Measurements from ENCODE around the gene RIPOR2. TPM values are rescaled to one million over a fixed set of nuclear protein-coding genes. Genes with fewer than 3 reads are reported as not detected.
A peak's percentile ranks its signal among the peaks of the same experiment; 100 is the strongest.

Gene RIPOR2
- polyA plus RNA-seq, 3 donors = 154 to 181 (median 179) TPM

GRCh38 chr6:24924580-24925356 lies 11.0 kb downstream of the RIPOR2 start:
- Histone ChIP-seq H4K20me1 (ENCODE audit: insufficient read depth, low read length) (peaks cover 99% of the 10 kb centered on the region), H3K9ac (ENCODE audit: insufficient read depth, low read length, poor library complexity, severe bottlenecking) (no peak overlapping the region), H3K4me3 (replicated peaks in 1 of 3; ENCODE audit: low read depth in 2 of 3, low read length in 3 of 3) (peak overlapping the region in 1 of 3 experiments; percentile 46), H2AFZ (ENCODE audit: insufficient read depth, low read depth, low read length, poor library complexity, severe bottlenecking) (no peak overlapping the region), H3K9me3 (replicated peaks in 1 of 2; ENCODE audit: control insufficient read depth in 1 of 2, insufficient read depth in 1 of 2, low read length in 2 of 2) (no peaks in the 10 kb centered on the region), H3K27me3 (ENCODE audit: control insufficient read depth in 2 of 2, insufficient read depth in 2 of 2, low read length in 2 of 2) (no peaks in the 10 kb centered on the region), H3K27ac (ENCODE audit: low read depth in 1 of 2, low read length in 2 of 2) (peak overlapping the region; percentile 61 to 80), H3K4me1 (ENCODE audit: control insufficient read depth in 1 of 2, insufficient read depth in 2 of 2, low read length in 2 of 2) (peaks cover 91 to 100% of the 10 kb centered on the region in 2 donors), H3K36me3 (replicated peaks in 1 of 2; ENCODE audit: control insufficient read depth in 1 of 2, insufficient read depth in 2 of 2, low read length in 2 of 2) (peaks cover 14 to 56% of the 10 kb centered on the region in 2 donors), H3K4me2 (replicated peaks; ENCODE audit: extremely low read depth, low read length, poor library complexity, severe bottlenecking) (peak overlapping the region; percentile 61), H3K79me2 (ENCODE audit: insufficient read depth, low read length) (peaks cover 100% of the 10 kb centered on the region)
- H3K27ac Mint-ChIP-seq = peak overlapping the region; percentile 83 to 92 (median 88)
- peaks cover 0 to 4% (median 0%) of the 10 kb centered on the region in 3 donors for H3K27me3 Mint-ChIP-seq (ENCODE audit: low read depth in 3 of 3)
- H3K9me3 Mint-ChIP-seq = peaks cover 0 to 5% (median 0%) of the 10 kb centered on the region in 7 donors
- WGBS (ENCODE audit: insufficient coverage) = 50% methylated on average over 1 of the region's 2 CpGs
- H3K36me3 Mint-ChIP-seq = peaks cover 43 to 70% of the 10 kb centered on the region in 2 donors
- H3K4me1 Mint-ChIP-seq = peaks cover 88% of the 10 kb centered on the region
- peak; percentile 30 to 71 (median 60) for DNase-seq
- H3K4me3 Mint-ChIP-seq = peak overlapping the region in 1 of 2 donors; percentile 26
- intact Hi-C loops (cut with micrococcal nuclease) = loop anchor here in 1 of 2 donors (10.0 kb wide), 1 partner anchor 70 kb away; no protein-coding TSS in a partner anchor
- TF ChIP-seq CTCF (IDR thresholded peaks at IDR 0.05) = no peak

GRCh38 chr6:24923885-24924401 lies 11.8 kb downstream of the RIPOR2 start:
- Histone ChIP-seq H3K27me3 (ENCODE audit: control insufficient read depth in 2 of 2, insufficient read depth in 2 of 2, low read length in 2 of 2) (no peaks in the 10 kb centered on the region), H4K20me1 (ENCODE audit: insufficient read depth, low read length) (peaks cover 99% of the 10 kb centered on the region), H3K79me2 (ENCODE audit: insufficient read depth, low read length) (peaks cover 100% of the 10 kb centered on the region), H3K36me3 (replicated peaks in 1 of 2; ENCODE audit: control insufficient read depth in 1 of 2, insufficient read depth in 2 of 2, low read length in 2 of 2) (peaks cover 18 to 55% of the 10 kb centered on the region in 2 donors), H3K4me3 (replicated peaks in 1 of 3; ENCODE audit: low read depth in 2 of 3, low read length in 3 of 3) (peak overlapping the region in 1 of 3 experiments; percentile 42), H3K4me2 (replicated peaks; ENCODE audit: extremely low read depth, low read length, poor library complexity, severe bottlenecking) (peak overlapping the region; percentile 61), H3K27ac (ENCODE audit: low read depth in 1 of 2, low read length in 2 of 2) (peak overlapping the region; percentile 46 to 80), H3K9me3 (replicated peaks in 1 of 2; ENCODE audit: control insufficient read depth in 1 of 2, insufficient read depth in 1 of 2, low read length in 2 of 2) (no peaks in the 10 kb centered on the region), H2AFZ (ENCODE audit: insufficient read depth, low read depth, low read length, poor library complexity, severe bottlenecking) (no peak overlapping the region), H3K9ac (ENCODE audit: insufficient read depth, low read length, poor library complexity, severe bottlenecking) (no peak overlapping the region), H3K4me1 (ENCODE audit: control insufficient read depth in 1 of 2, insufficient read depth in 2 of 2, low read length in 2 of 2) (peaks cover 93 to 100% of the 10 kb centered on the region in 2 donors)
- peaks cover 45 to 70% of the 10 kb centered on the region in 2 donors for H3K36me3 Mint-ChIP-seq
- intact Hi-C loops (cut with micrococcal nuclease) = loop anchor here in 1 of 2 donors (10.0 kb wide), 1 partner anchor 71 kb away; no protein-coding TSS in a partner anchor
- no peak for TF ChIP-seq CTCF (IDR thresholded peaks at IDR 0.05)
- peaks cover 89% of the 10 kb centered on the region for H3K4me1 Mint-ChIP-seq
- WGBS (ENCODE audit: insufficient coverage) = 84% methylated on average over 5 of the region's 8 CpGs
- H3K4me3 Mint-ChIP-seq = peak overlapping the region in 1 of 2 donors; percentile 26
- peaks cover 0 to 5% (median 0%) of the 10 kb centered on the region in 7 donors for H3K9me3 Mint-ChIP-seq
- peaks cover 0 to 4% (median 0%) of the 10 kb centered on the region in 3 donors for H3K27me3 Mint-ChIP-seq (ENCODE audit: low read depth in 3 of 3)
- no peak for DNase-seq
- peak overlapping the region; percentile 79 to 92 (median 83) for H3K27ac Mint-ChIP-seq

Measured in CD14-positive monocyte (primary cell).